RPMI7951 (cell line): ENCODE data around the gene PARP1. TPM values are rescaled to one million over a fixed set of nuclear protein-coding genes. Genes with fewer than 3 reads are reported as not detected.
A peak's percentile ranks its signal among the peaks of the same experiment; 100 is the strongest.
"Not testable (repeated sequence)": the region's sequence is repeated elsewhere in the genome, so short reads cannot be mapped to it uniquely, and the experiment has no call there.

Source experiments
- DNase-seq: peaks from one replicate; pipeline ENCODE4 v3.0.0-alpha.2; 2012; ENCODE audit warnings: low read depth
- total RNA-seq: library from RNA; depleted of rRNA; stranded (reverse); fragments of >200 nt; shearing (Covaris generic); gene quantifications from 2 replicates; pipeline ENCODE4 v1.2.3, GENCODE V29; 2014

Gene PARP1
- total RNA-seq, 1 experiment from 2014 or later = 128 TPM

DNA sequence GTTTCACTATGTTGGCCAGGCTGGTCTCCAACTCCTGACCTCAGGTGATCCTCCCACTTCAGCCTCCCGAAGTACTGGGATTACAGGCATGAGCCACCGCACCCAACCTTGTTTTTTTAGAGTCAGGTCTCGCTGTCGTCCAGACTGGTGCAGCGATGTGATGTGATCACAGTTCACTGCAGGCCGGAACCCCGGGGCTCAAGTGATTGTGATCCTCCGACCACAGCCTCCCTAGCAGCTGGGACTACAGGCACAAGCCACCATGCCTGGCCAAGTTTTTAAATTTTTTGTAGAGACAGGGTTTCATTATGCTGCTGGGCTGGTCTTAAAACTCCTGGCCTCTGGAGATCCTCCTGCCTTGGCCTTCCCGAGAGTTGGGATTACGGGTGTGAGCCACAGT, 52.9 kb downstream of the PARP1 start:
- DNase-seq = no peak

DNA sequence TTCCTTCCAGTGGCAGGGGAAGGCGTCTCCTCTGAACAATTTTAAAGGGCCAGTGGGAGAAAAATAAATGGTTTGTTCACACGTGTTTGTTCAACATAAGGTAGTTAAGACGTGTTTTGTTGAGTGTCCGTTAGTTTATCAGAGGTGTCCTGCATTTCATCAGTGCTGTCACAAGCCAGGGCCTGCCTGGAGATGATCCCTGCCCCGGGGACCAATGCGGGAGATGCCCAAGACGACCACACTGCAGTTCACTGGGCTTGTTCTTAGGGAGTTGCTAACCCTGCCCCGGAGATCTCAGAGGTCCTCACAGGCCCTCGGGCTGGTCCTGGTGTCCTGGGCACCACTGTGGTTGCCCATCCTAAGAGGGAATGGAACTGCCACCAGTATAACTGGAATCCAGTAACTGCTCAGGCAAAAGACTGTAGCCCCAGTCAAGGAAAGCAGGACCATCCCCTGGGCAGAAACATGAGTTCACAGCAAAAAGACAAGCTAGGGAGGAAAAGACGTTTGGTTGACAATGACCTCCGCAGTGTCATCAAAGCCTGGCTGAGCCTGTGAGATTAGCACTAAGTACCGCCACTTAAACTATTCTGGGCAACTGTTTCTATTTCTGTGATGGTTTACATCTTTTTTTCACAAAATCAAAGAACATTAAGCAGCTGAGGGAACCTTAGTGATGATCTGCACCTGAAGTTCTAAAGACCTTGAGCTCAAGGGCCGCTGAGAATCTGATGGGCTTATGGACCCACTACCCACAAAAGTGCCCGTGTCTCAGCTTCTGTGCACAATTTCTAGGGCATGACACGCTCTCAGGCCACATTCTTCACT, 54.0 kb downstream of the PARP1 start:
- no peak for DNase-seq

- no peak for DNase-seq
Observed at GRCh38 chr1:226351709-226352108, 56.2 kb downstream of the PARP1 start.

GRCh38 chr1:226350519-226350865, 57.4 kb downstream of the PARP1 start:
- no peak for DNase-seq

DNA sequence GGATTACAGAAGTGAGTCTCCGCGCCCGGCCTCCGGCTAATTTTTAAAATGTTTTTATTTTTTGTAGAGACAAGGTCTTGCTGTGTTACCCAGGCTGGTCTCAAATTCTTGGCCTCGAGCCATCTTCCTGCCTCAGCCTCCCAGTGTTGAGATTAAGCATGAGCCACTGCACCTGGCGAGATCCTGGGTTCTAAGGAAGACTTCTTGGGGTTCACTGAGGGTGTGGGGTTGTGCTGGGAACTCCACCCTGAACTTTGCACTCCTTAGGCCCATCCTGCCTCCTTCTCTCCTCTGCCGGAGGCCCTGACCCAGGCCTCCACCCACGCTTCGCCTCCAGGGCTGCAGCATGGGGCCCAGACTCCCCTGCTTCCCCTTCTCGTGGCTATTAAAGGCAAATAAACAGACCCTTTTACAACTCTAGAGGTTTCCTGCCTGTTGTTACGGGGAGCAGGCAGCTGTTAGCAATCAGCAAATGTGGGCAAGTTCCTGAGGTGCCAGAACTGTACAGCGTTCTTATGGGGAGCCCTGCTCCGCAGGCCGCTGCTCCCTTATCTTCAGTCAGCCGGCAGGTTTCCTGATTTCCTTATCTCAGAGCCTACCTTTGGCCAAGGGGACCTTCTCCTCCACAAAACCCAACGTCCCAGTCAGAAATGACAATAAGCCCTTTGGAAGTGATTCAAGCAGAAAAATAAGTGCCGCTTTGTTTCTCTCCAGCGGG, 57.9 kb downstream of the PARP1 start:
- no peak for DNase-seq

GRCh38 chr1:226349081-226349480, 58.8 kb downstream of the PARP1 start:
- DNase-seq = no peak

DNA sequence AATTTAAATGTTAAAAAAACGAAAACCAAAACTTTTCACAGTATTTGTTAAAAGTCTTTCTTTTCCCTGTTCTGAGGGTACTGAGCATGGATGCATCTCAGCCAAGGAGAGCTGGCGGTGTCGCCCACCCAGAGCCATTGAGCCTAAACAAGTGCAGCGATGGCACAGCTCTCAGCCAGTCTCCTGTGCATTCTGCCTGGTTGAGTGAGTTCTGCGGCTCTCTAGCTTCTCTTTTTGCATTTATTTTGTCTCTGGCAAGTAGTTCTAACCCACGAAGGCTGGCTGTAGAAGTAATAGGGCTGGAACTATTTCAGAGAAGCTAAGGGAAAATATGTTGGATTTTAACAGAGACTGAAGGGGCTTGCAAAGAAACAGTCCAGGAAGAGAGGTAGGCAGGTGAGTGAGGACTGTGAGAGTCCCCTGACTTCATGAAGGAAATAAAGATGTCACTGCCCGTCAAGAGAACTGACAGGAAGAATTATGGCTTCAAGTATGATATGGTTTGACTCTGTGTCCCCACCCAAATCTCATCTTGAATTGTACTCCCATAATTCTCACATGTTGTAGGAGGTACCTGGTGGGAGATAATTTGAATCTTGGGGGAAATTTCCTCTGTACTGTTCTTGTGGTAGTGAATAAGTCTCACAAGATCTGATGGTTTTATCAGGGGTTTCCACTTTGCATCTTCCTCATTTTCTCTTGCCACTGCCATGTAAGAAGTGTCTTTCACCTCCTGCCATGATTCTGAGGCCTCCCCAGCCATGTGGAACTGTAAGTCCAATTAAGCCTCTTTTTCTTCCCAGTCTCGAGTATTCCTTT, 63.2 kb downstream of the PARP1 start:
- no peak for DNase-seq

DNA sequence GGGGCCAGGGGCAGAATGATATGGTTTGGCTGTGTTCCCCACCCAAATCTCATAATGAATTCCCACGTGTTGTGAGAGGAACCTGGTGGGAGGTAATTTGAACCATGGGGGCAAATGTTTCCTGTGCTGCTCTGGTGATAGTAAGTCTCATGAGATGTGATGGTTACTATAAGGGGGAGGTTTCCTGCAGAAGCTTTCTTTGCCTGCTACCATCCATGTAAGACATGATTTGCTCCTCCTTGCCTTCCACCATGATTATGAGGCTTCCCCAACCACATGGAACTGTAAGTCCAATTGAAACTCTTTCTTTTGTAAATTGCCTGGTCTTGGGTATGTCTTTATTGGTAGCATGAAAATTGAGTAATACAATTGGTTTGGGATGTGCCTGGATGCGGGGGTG, 65.2 kb downstream of the PARP1 start:
- DNase-seq = no peak

DNA sequence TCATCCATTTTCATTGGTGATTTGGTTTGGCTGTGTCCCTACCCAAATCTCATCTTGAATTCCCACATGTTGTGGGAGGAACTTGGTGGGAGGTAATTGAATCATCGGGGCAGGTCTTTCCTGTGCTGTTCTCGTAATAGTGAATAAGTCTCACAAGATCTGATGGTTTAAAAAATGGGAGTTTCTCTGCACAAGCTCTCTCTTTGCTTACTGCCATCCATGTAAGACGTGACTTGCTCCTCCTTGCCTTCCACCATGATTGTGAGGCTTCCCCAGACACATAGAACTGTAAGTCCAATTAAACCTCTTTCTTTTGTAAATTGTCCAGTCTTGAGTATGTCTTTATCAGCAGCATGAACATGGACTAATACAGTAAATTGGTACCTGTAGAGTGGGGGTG, 67.8 kb downstream of the PARP1 start:
- DNase-seq = not testable (repeated sequence)

GRCh38 chr1:226337276-226337875, 70.5 kb downstream of the PARP1 start:
- no peak for DNase-seq

- no peak for DNase-seq
Observed at GRCh38 chr1:226335661-226336060, 72.2 kb downstream of the PARP1 start.

DNA sequence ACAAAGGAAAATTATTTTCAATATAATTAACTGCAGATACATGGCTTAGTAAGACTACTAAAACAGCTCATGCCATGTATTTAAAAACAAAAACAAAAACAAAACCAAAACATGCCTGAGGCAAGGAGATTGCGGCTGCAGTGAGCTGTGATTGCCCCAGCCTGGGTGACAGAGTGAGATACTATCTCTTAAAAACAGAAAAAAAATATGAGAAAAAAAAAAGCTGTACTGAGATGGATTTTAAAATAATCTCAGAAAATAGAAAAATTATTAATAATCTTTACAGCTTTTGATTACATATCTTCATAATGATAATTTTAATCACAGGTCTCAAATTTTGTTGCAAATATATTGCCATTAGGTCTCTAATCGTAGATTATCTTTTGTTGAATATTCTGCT, 74.9 kb downstream of the PARP1 start:
- DNase-seq = no peak

- no peak for DNase-seq
Observed at GRCh38 chr1:226329237-226329636, 78.7 kb downstream of the PARP1 start.

- DNase-seq = no peak
Observed at GRCh38 chr1:226327761-226328162, 80.1 kb downstream of the PARP1 start.

GRCh38 chr1:226325178-226325577, 82.7 kb downstream of the PARP1 start:
- peak; percentile 50 for DNase-seq

GRCh38 chr1:226324479-226324878, 83.4 kb downstream of the PARP1 start:
- no peak for DNase-seq

GRCh38 chr1:226322986-226323385, 84.9 kb downstream of the PARP1 start:
- DNase-seq = no peak

DNA sequence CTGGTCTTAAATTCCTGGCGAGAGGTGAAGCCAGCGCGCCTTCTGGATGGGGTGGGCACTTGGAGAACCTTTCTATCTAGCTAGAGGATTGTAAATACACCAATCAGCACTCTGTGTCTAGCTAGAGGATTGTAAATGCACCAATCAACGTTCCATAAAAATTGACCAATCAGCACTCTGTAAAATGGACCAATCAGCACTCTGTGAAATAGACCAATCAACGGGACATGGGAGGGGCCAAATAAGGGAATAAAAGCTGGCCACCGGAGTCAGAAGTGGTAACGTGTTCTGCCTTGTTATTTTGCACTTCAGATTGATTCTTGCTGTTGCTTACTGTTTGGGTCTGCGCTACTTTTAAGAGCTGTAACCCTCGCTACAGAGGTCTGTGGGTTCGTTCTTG, 87.0 kb downstream of the PARP1 start:
- no peak for DNase-seq

GRCh38 chr1:226318471-226318870, 89.4 kb downstream of the PARP1 start:
- no peak for DNase-seq

DNA sequence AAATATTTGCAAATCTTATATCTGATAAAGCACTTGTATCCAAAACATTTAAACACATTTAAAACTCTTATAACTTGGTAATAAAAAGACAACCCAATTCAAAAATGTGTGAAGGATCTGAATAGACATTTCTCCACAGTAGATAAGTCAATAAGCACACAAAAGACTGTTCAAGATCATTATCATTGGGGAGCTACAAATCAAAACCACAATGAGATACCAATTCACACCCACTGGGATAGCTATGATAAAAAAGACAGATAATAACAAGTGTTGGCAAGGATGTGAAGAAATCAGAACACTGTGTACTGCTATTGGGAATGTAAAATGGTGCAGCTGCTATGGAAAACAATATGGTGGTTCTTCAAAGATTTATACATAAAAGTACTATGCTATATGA, 93.8 kb downstream of the PARP1 start:
- no peak for DNase-seq

DNA sequence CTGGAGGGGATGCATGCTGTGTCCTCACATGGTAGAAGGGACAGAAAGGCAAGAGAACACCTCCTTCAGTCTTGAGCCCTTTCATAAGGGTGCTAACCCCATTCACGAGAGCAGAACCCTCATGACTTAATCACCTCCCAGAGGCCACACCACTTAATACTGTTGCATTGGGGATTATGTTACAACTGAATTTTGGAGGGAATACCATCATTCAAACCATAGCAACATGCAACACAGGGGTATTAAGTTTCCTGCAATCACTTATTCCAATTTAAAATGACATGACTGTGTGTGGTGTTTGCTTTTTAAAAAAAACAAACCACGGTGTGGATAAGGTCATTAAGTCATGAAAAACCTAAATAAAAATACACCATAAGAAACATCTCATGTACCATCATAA, 95.8 kb downstream of the PARP1 start:
- no peak for DNase-seq

GRCh38 chr1:226311376-226311775, 96.5 kb downstream of the PARP1 start:
- no peak for DNase-seq
